Measurements from ENCODE around the gene SIT1. TPM values are rescaled to one million over a fixed set of nuclear protein-coding genes. Genes with fewer than 3 reads are reported as not detected.

The SIT1 gene
- total and polyA plus RNA-seq, 4 donors, result 0.87 to 3.8 (median 1.4) TPM

DNA sequence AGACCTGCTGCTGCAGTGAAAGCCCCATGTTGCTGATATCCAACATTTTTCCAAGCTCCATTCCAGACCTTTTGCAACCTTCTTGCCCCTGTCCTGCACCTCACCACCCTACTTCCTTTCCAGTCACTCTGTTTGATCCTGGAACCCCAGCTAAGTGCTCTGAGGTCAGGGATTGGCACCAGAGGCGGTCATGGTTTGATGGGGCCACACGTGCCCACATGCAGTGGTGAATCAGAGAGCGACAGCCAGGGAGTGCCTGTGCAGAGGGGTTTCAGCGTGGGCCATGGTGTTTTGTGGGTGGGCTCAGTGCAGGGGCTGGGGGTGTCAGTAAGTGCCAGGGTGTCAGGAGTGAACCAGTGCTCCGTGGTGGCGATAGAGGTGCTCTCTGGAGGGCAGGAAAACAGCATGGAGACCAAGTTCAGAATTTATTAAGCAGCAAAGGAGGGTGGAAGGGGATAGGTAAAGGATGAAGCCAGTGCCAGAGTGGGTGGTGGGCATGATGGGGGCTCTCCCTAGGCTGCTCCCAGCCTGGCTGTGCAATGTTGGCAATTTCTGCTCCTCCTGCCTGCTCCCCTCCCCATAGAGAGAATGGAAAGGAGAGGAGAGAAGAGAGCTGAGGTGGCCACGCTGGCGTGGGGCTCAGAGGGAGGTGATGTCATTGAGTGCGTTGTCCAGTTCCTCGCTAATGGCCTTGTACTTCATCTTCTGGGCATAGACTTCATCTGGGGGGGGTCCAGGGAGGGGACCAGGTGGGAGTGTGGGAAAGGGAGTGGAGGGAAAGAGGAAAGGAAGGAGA lies 32.0 kb upstream of the SIT1 start:
- TF ChIP-seq, protein P1, sequence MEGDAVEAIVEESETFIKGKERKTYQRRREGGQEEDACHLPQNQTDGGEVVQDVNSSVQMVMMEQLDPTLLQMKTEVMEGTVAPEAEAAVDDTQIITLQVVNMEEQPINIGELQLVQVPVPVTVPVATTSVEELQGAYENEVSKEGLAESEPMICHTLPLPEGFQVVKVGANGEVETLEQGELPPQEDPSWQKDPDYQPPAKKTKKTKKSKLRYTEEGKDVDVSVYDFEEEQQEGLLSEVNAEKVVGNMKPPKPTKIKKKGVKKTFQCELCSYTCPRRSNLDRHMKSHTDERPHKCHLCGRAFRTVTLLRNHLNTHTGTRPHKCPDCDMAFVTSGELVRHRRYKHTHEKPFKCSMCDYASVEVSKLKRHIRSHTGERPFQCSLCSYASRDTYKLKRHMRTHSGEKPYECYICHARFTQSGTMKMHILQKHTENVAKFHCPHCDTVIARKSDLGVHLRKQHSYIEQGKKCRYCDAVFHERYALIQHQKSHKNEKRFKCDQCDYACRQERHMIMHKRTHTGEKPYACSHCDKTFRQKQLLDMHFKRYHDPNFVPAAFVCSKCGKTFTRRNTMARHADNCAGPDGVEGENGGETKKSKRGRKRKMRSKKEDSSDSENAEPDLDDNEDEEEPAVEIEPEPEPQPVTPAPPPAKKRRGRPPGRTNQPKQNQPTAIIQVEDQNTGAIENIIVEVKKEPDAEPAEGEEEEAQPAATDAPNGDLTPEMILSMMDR (IDR thresholded peaks at IDR 0.05; ENCODE audit: control extremely low read depth, extremely low read depth), result no peak
- WGBS, 2 donors, result 86 to 88% methylated on average over 10 of the region's 10 CpGs
- H3K36me3 ChIP-seq (ENCODE audit: control insufficient read depth in 4 of 4, insufficient read depth in 4 of 4, low read length in 4 of 4), result peaks cover 8 to 24% (median 12%) of the 10 kb centered on the region in 4 donors
- no peaks in the 10 kb centered on the region for H3K9me3 ChIP-seq (ENCODE audit: control insufficient read depth in 4 of 4, insufficient read depth in 3 of 4, low read length in 3 of 4)
- H3K27ac ChIP-seq (ENCODE audit: low read depth in 1 of 2, low read length in 1 of 2), result no peak overlapping the region
- H3K27me3 ChIP-seq (ENCODE audit: control insufficient read depth in 3 of 3, insufficient read depth in 3 of 3, low read length in 2 of 3), result no peaks in the 10 kb centered on the region
- DNase-seq, result no peak
- no peak overlapping the region for H3K9ac ChIP-seq (ENCODE audit: insufficient read depth in 1 of 2, low read length in 2 of 2)
- no peak overlapping the region for H3K4me3 ChIP-seq
- peaks cover 0 to 23% (median 4%) of the 10 kb centered on the region in 5 donors for H3K4me1 ChIP-seq (ENCODE audit: control insufficient read depth in 5 of 5, insufficient read depth in 5 of 5, low read length in 5 of 5)
- no peak for ATAC-seq (ENCODE audit: insufficient read depth, low FRiP score)

DNA sequence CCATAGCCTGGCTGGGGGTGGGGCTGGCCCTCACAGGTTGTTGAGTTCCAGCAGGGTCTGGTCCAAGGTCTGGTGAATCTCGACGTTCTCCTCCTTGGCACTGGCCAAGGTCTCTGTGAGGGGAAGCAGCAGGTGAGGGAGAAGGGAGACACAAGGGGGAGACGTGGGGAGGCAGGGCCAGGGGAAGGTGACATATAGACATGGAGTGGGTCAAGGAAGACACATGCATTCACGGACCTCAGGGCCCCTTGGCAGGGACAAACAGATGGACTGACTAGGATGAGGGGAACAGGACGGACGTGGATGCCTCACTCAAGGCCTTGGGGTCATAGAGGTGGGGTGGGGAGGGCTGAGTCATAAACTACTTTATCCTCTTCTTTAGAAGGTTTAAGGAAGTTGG lies 31.3 kb upstream of the SIT1 start:
- Histone ChIP-seq H3K4me1 (ENCODE audit: control insufficient read depth in 5 of 5, insufficient read depth in 5 of 5, low read length in 5 of 5) (peaks cover 0 to 18% (median 0%) of the 10 kb centered on the region in 5 donors), H3K9ac (ENCODE audit: insufficient read depth in 1 of 2, low read length in 2 of 2) (no peak overlapping the region), H3K27me3 (ENCODE audit: control insufficient read depth in 3 of 3, insufficient read depth in 3 of 3, low read length in 2 of 3) (no peaks in the 10 kb centered on the region), H3K27ac (ENCODE audit: low read depth in 1 of 2, low read length in 1 of 2) (no peak overlapping the region), H3K9me3 (ENCODE audit: control insufficient read depth in 4 of 4, insufficient read depth in 3 of 4, low read length in 3 of 4) (no peaks in the 10 kb centered on the region), H3K36me3 (ENCODE audit: control insufficient read depth in 4 of 4, insufficient read depth in 4 of 4, low read length in 4 of 4) (peaks cover 8 to 24% (median 12%) of the 10 kb centered on the region in 4 donors), H3K4me3 (no peak overlapping the region)
- 84 to 95% methylated on average over 6 of the region's 6 CpGs for WGBS, 2 donors
- TF ChIP-seq, protein P1 (IDR thresholded peaks at IDR 0.05; ENCODE audit: control extremely low read depth, extremely low read depth), result no peak
- ATAC-seq (ENCODE audit: insufficient read depth, low FRiP score) (no peak), DNase-seq (no peak)

DNA sequence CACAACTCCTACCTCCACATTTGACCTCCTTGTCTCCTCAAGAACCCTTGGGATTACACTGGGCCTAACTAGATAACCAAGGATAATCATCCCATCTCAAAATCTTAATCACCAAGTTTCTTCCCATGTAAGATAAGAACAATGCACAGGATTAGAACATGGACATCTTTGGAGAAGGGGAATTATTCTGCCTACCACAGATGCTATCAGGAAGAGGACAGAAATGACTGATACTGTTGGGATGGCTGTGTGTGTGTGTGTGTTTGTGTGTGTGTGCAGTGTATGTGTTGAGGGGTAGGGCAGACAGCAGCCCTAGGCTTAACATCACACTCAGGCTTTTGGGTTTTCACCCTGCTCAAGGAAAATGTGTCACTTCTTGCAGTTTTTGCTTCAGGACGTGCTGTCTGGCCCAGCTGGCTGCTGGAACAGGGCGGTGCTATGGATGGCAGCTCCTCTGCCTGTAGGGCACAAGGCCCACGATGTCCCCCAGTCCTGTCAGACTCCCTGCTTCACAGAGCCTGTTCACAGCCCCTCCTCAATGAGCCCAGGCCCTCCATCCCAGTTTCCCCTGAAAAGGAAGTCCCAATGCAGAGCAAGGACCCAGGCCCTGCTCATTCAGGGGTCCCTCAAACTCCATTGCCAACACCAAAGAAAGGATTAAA lies 30.7 kb upstream of the SIT1 start:
- Histone ChIP-seq H3K9ac (ENCODE audit: insufficient read depth in 1 of 2, low read length in 2 of 2) (no peak overlapping the region), H3K27ac (ENCODE audit: low read depth in 1 of 2, low read length in 1 of 2) (no peak overlapping the region), H3K27me3 (ENCODE audit: control insufficient read depth in 3 of 3, insufficient read depth in 3 of 3, low read length in 2 of 3) (no peaks in the 10 kb centered on the region), H3K4me3 (no peak overlapping the region), H3K4me1 (ENCODE audit: control insufficient read depth in 5 of 5, insufficient read depth in 5 of 5, low read length in 5 of 5) (peaks cover 0 to 17% (median 0%) of the 10 kb centered on the region in 5 donors), H3K9me3 (ENCODE audit: control insufficient read depth in 4 of 4, insufficient read depth in 3 of 4, low read length in 3 of 4) (no peaks in the 10 kb centered on the region), H3K36me3 (ENCODE audit: control insufficient read depth in 4 of 4, insufficient read depth in 4 of 4, low read length in 4 of 4) (peaks cover 8 to 21% (median 12%) of the 10 kb centered on the region in 4 donors)
- WGBS, 2 donors, result 80 to 82% methylated on average over 3 of the region's 3 CpGs
- TF ChIP-seq, protein P1 (IDR thresholded peaks at IDR 0.05; ENCODE audit: control extremely low read depth, extremely low read depth), result no peak
- no peak for ATAC-seq (ENCODE audit: insufficient read depth, low FRiP score)
- no peak for DNase-seq

Data from lung (tissue), 12 donors.